Hepatocyte (in vitro differentiated cells): ENCODE results near the gene AHNAK.

Source experiments
- CTCF ChIP-seq: fragments of 200-600 bp; sonication (generic); IDR thresholded peaks from 2 replicates; pipeline ENCODE4 v1.5.1; 2016; ENCODE audit warnings: antibody characterized with exemption, mild to moderate bottlenecking; ENCODE audit not compliant: poor library complexity
- EZH2phosphoT487 ChIP-seq: fragments of 200-600 bp; sonication (generic); IDR thresholded peaks from one replicate; pipeline ENCODE4 v1.6.1; 2018; ENCODE audit warnings: antibody characterized with exemption, mild to moderate bottlenecking, low read depth, moderate library complexity; ENCODE audit not compliant: unreplicated experiment, severe bottlenecking

GRCh38 chr11:62383822-62384221 lies 162.8 kb downstream of the AHNAK start:
- TF ChIP-seq CTCF (no peak), EZH2phosphoT487 (no peak)
